Measurements from ENCODE around the gene PRR13. TPM values are rescaled to one million over a fixed set of nuclear protein-coding genes. Genes with fewer than 3 reads are reported as not detected.
A peak's percentile ranks its signal among the peaks of the same experiment; 100 is the strongest.

PRR13 gene
- total and polyA plus RNA-seq, 8 donors = 44.3 to 437 (median 164) TPM

DNA sequence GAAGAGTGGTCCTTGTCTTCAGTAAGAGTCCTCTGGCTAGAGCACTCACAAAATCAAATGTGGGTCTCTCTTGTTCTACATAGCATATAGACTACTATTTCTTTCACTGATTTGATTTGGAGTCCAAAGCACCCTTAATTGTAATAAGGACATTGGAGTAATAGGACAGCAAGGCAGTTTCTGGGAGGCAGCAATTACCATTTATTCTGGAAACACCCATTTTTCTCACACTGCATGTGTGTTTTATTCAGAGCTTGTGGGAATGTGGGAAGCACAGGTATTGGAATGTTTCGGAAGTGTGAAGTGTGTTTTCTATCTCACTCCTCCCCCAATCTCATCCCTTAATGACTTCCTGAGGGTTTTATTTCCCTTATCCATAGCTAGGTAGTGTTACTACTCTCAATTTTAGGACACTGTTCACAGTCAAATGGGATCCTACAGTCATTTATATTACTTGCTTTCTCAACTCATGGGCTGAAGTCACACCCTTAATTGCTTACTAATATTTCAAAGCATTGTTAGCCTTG, 30.6 kb downstream of the PRR13 start:
- H3K27ac ChIP-seq = no peak overlapping the region
- H3K9me3 ChIP-seq = no peaks in the 10 kb centered on the region
- peaks cover 22 to 75% (median 42%) of the 10 kb centered on the region in 4 donors for H3K4me1 ChIP-seq
- intact Hi-C loops (cut with DNase I; ENCODE audit: low total_unique reads) = no loop called here
- 73 to 91% (median 88%) methylated on average over 1 of the region's 1 CpG for WGBS, 5 donors
- no peak overlapping the region for H3K4me3 ChIP-seq
- no peaks in the 10 kb centered on the region for H3K27me3 ChIP-seq
- H3K36me3 ChIP-seq = peaks cover 89 to 100% (median 100%) of the 10 kb centered on the region in 4 donors
- no peak for DNase-seq
- no peak for TF ChIP-seq POLR2AphosphoS5 (IDR thresholded peaks at IDR 0.05)
- no peak for TF ChIP-seq POLR2A (IDR thresholded peaks at IDR 0.05)
- no peak for TF ChIP-seq EP300 (IDR thresholded peaks at IDR 0.05)
- TF ChIP-seq, protein P1, sequence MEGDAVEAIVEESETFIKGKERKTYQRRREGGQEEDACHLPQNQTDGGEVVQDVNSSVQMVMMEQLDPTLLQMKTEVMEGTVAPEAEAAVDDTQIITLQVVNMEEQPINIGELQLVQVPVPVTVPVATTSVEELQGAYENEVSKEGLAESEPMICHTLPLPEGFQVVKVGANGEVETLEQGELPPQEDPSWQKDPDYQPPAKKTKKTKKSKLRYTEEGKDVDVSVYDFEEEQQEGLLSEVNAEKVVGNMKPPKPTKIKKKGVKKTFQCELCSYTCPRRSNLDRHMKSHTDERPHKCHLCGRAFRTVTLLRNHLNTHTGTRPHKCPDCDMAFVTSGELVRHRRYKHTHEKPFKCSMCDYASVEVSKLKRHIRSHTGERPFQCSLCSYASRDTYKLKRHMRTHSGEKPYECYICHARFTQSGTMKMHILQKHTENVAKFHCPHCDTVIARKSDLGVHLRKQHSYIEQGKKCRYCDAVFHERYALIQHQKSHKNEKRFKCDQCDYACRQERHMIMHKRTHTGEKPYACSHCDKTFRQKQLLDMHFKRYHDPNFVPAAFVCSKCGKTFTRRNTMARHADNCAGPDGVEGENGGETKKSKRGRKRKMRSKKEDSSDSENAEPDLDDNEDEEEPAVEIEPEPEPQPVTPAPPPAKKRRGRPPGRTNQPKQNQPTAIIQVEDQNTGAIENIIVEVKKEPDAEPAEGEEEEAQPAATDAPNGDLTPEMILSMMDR (IDR thresholded peaks at IDR 0.05) = no peak

DNA sequence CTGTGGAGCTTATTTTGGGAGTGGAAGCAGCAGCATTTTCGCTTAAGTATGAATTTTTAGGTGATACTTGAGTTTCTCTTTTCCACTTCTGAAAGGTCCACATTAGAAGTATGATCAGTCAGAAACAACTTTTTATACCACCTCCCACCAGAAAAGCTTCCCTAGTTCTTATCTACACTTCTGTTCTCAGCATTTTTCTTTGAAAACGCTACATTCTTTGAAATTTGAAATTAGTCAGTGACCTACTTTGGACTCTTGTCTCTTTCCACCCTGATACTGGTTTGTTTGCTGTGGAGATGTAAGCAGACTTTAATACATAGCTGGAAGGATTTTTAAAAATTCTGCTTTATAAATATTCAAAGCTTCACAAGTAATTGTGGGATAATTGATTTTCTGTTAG, 32.5 kb downstream of the PRR13 start:
- TF ChIP-seq POLR2A (IDR thresholded peaks at IDR 0.05) = no peak
- no peak for TF ChIP-seq POLR2AphosphoS5 (IDR thresholded peaks at IDR 0.05)
- no peak for TF ChIP-seq EP300 (IDR thresholded peaks at IDR 0.05)
- TF ChIP-seq, protein P1 (IDR thresholded peaks at IDR 0.05) = no peak
- peak overlapping the region in 1 of 5 donors; percentile 52 for H3K27ac ChIP-seq
- H3K36me3 ChIP-seq = peaks cover 88 to 100% (median 100%) of the 10 kb centered on the region in 4 donors
- H3K4me3 ChIP-seq = no peak overlapping the region
- intact Hi-C loops (cut with DNase I; ENCODE audit: low total_unique reads) = no loop called here
- H3K4me1 ChIP-seq = peaks cover 22 to 95% (median 49%) of the 10 kb centered on the region in 4 donors
- no peak for DNase-seq
- 51 to 74% (median 59%) methylated on average over 2 of the region's 2 CpGs for WGBS, 5 donors
- no peaks in the 10 kb centered on the region for H3K27me3 ChIP-seq
- H3K9me3 ChIP-seq = no peaks in the 10 kb centered on the region

DNA sequence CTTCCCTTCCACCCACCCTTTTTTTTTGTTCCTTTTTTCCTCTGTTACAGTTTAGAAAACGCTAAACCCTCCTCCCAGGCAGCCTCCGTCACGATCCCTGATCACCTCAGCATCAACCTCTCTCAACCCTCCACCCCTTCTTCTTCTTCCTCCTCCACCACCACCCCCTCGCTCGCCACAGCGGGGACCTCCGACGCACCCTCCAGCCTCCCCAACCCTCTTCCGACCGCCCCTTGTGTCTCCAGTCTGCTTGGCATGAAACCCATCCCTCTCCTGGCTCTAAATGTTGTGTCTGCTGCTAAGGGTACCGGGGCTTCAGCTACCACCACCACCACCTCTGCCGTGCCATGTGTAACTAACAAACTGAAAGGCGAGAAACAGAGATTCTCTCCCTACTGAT, 33.3 kb downstream of the PRR13 start:
- WGBS, 5 donors = 57 to 74% (median 59%) methylated on average over 13 of the region's 13 CpGs

DNA sequence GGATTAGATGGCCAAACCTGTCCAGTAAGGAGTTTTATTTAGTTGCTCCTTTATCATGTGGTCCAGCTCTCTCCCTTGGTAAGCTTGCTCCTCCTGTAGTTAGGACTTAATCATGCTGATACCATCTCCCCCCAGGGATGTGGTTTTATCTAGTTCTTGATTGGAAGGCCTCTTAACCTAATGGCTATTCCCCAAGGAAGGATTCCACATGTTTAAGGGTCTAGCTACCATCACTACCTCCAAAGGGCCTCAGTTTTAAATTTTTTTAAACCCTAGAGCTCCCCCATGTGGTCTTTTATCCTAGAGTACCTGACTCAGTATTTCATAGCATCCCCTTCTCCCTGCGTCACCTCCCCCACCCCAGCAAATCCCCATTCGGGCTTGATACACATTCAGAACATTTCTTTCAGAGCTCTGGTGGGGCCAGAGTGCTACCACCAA, 35.3 kb downstream of the PRR13 start:
- TF ChIP-seq POLR2A (IDR thresholded peaks at IDR 0.05) (no peak), EP300 (IDR thresholded peaks at IDR 0.05) (no peak), POLR2AphosphoS5 (IDR thresholded peaks at IDR 0.05) (no peak)
- TF ChIP-seq, protein P1 (IDR thresholded peaks at IDR 0.05) = no peak
- peak overlapping the region in 3 of 5 donors; percentile 13 to 42 (median 24) for H3K27ac ChIP-seq
- DNase-seq = no peak
- intact Hi-C loops (cut with DNase I; ENCODE audit: low total_unique reads) = no loop called here
- peaks cover 23 to 97% (median 57%) of the 10 kb centered on the region in 4 donors for H3K4me1 ChIP-seq
- no peak overlapping the region for H3K4me3 ChIP-seq
- H3K9me3 ChIP-seq = no peaks in the 10 kb centered on the region
- 47 to 65% (median 59%) methylated on average over 2 of the region's 2 CpGs for whole genome bisulfite sequencing, 5 donors
- peaks cover 87 to 100% (median 100%) of the 10 kb centered on the region in 4 donors for H3K36me3 ChIP-seq
- no peaks in the 10 kb centered on the region for H3K27me3 ChIP-seq

More for the DNA sequence above, 33.3 kb downstream of the PRR13 start:
- Histone ChIP-seq H3K4me3 (peak overlapping the region in 1 of 4 donors; percentile 21), H3K36me3 (peaks cover 86 to 100% (median 100%) of the 10 kb centered on the region in 4 donors), H3K27ac (peak overlapping the region in 3 of 5 donors; percentile 23 to 56 (median 52)), H3K27me3 (no peaks in the 10 kb centered on the region), H3K4me1 (peaks cover 22 to 96% (median 51%) of the 10 kb centered on the region in 4 donors), H3K9me3 (no peaks in the 10 kb centered on the region)
- no peak for TF ChIP-seq POLR2AphosphoS5 (IDR thresholded peaks at IDR 0.05)
- TF ChIP-seq, protein P1 (IDR thresholded peaks at IDR 0.05) = no peak
- TF ChIP-seq EP300 (IDR thresholded peaks at IDR 0.05) = no peak
- no peak for TF ChIP-seq POLR2A (IDR thresholded peaks at IDR 0.05)
- intact Hi-C loops (cut with DNase I; ENCODE audit: low total_unique reads) = no loop called here
- DNase-seq = no peak
